ENCODE data around the gene DCAF6. TPM values are rescaled to one million over a fixed set of nuclear protein-coding genes. Genes with fewer than 3 reads are reported as not detected.

DCAF6 gene
- total and polyA plus RNA-seq, 3 donors from 2014 or later, result 160 to 199 (median 173) TPM

- DNase-seq, result no peak
- intact Hi-C loops (cut with DNase I; ENCODE audit: low total_unique reads), result no loop called here
- 62 to 87% methylated on average over 9 of the region's 9 CpGs for WGBS, 2 donors
- Histone ChIP-seq H3K9me3 (no peaks in the 10 kb centered on the region), H3K27ac (no peak within 1 kb of the TSS), H3K27me3 (no peaks in the 10 kb centered on the region), H3K4me3 (no peak within 1 kb of the TSS), H3K36me3 (ENCODE audit: low read depth, missing control alignments) (no peaks in the 10 kb centered on the region), H3K4me1 (no peaks in the 10 kb centered on the region)
- TF ChIP-seq CTCF (IDR thresholded peaks at IDR 0.05) (no peak), POLR2A (IDR thresholded peaks at IDR 0.05) (no peak)
These were observed 22.5 kb upstream of the DCAF6 start, which contains the start of gene ADCY10 for GRCh38 chr1:167913895-167914496. Gene ADCY10, minus strand, starts transcription at chr1:167914134. Its CDS starts 8,994 bp downstream, at chr1:167905140.

DNA sequence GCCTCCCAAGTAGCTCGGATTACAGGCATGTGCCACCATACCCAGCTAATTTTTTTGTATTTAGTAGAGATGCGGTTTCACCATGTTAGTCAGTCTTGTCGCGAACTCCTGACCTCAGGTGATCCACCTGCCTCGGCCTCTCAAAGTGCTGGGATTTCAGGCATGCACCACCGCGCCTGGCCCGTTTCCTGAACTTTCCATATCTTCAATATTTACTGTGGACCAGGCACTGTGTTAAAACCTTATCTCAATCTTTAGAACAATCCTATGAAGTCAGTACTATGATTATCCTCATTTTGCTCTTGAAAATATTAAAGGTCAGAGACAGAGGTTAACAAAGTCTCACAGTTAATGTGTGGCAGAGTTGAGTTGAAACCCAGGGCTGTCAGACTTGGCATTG, 20.9 kb upstream of the DCAF6 start:
- Histone ChIP-seq H3K36me3 (ENCODE audit: low read depth, missing control alignments) (no peaks in the 10 kb centered on the region), H3K27me3 (no peaks in the 10 kb centered on the region), H3K4me3 (no peak overlapping the region), H3K27ac (no peak overlapping the region), H3K4me1 (no peaks in the 10 kb centered on the region), H3K9me3 (no peaks in the 10 kb centered on the region)
- 93 to 96% methylated on average over 8 of the region's 8 CpGs for WGBS, 2 donors
- intact Hi-C loops (cut with DNase I; ENCODE audit: low total_unique reads), result no loop called here
- TF ChIP-seq CTCF (IDR thresholded peaks at IDR 0.05), result no peak
- TF ChIP-seq POLR2A (IDR thresholded peaks at IDR 0.05), result no peak
- no peak for DNase-seq

- DNase-seq, result no peak
- intact Hi-C loops (cut with DNase I; ENCODE audit: low total_unique reads), result no loop called here
- no peaks in the 10 kb centered on the region for H3K36me3 ChIP-seq (ENCODE audit: low read depth, missing control alignments)
- H3K27me3 ChIP-seq, result no peaks in the 10 kb centered on the region
- H3K4me1 ChIP-seq, result no peaks in the 10 kb centered on the region
- TF ChIP-seq CTCF (IDR thresholded peaks at IDR 0.05), result no peak
- TF ChIP-seq POLR2A (IDR thresholded peaks at IDR 0.05), result no peak
- 94 to 95% methylated on average over 6 of the region's 6 CpGs for WGBS, 2 donors
- H3K4me3 ChIP-seq, result no peak overlapping the region
- H3K27ac ChIP-seq, result no peak overlapping the region
- H3K9me3 ChIP-seq, result no peaks in the 10 kb centered on the region
These were observed 19.5 kb upstream of the DCAF6 start for GRCh38 chr1:167916766-167917511.

- intact Hi-C loops (cut with DNase I; ENCODE audit: low total_unique reads), result no loop called here
- Histone ChIP-seq H3K27ac (no peak overlapping the region), H3K4me1 (peaks cover 2% of the 10 kb centered on the region), H3K27me3 (no peaks in the 10 kb centered on the region), H3K4me3 (no peak overlapping the region), H3K9me3 (no peaks in the 10 kb centered on the region), H3K36me3 (ENCODE audit: low read depth, missing control alignments) (no peaks in the 10 kb centered on the region)
- TF ChIP-seq CTCF (IDR thresholded peaks at IDR 0.05) (no peak), POLR2A (IDR thresholded peaks at IDR 0.05) (no peak)
- no peak for DNase-seq
These were observed 14.5 kb upstream of the DCAF6 start for GRCh38 chr1:167922023-167922422.
